ENCODE measurements around the gene MAGI2. TPM values are rescaled to one million over a fixed set of nuclear protein-coding genes. Genes with fewer than 3 reads are reported as not detected.
A peak's percentile ranks its signal among the peaks of the same experiment; 100 is the strongest.

The MAGI2 gene
- total and polyA plus RNA-seq, 2 donors (not counting 3 experiments of a cell fraction or from before 2014, with no cell fraction given) = 0.28 to 6.0 TPM

- DNase-seq (ENCODE audit: low read depth, low spot score) (peak; percentile 81), FAIRE-seq (peak; percentile 95)
- Histone ChIP-seq H2AFZ (ENCODE audit: low read depth, low read length) (peak overlapping the region; percentile 73), H3K9ac (replicated peaks; ENCODE audit: extremely low read depth, insufficient read depth, low read length) (no peak overlapping the region), H3K9me3 (replicated peaks; ENCODE audit: control insufficient read depth, insufficient read depth, low read length) (no peaks in the 10 kb centered on the region), H3K27me3 (ENCODE audit: control insufficient read depth in 2 of 2, insufficient read depth in 2 of 2, low read length in 2 of 2) (no peaks in the 10 kb centered on the region), H3K4me2 (ENCODE audit: insufficient read depth, low read length) (peak overlapping the region; percentile 58), H3K9me1 (replicated peaks; ENCODE audit: control insufficient read depth, extremely low read depth, insufficient read depth, low read length) (no peaks in the 10 kb centered on the region), H3K36me3 (ENCODE audit: control insufficient read depth in 2 of 2, extremely low read depth in 1 of 2, insufficient read depth in 2 of 2, low read length in 2 of 2) (no peaks in the 10 kb centered on the region), H3K4me3 (replicated peaks in 1 of 3; ENCODE audit: insufficient read depth in 1 of 3, low read depth in 1 of 3, low read length in 3 of 3) (no peak overlapping the region), H3K79me2 (ENCODE audit: control insufficient read depth, insufficient read depth, low read length) (no peaks in the 10 kb centered on the region), H4K20me1 (replicated peaks; ENCODE audit: control insufficient read depth, extremely low read depth, insufficient read depth, low read length) (no peaks in the 10 kb centered on the region), H3K4me1 (ENCODE audit: control insufficient read depth, extremely low read depth, insufficient read depth, low read length) (peaks cover 20% of the 10 kb centered on the region), H3K27ac (ENCODE audit: insufficient read depth, low read depth, low read length) (peak overlapping the region; percentile 40)
- TF ChIP-seq JUN (IDR thresholded peaks at IDR 0.05; ENCODE audit: borderline replicate concordance, insufficient read depth, insufficient read length, low read depth) = peak; percentile 36
- peak; percentile 74 for TF ChIP-seq FOS (IDR thresholded peaks at IDR 0.05; ENCODE audit: borderline replicate concordance, insufficient read depth, low read length)
- no peak for TF ChIP-seq POLR2A (IDR thresholded peaks at IDR 0.05; ENCODE audit: low read depth, low read length)
- dilution Hi-C loops (cut with MboI; ENCODE audit: extremely low pct_ligation_motif_present, low sequenced_read_pairs) (no loop called here), intact Hi-C loops (cut with micrococcal nuclease) (no loop called here)
- POLR2A ChIA-PET = no interaction called here
- CTCF ChIA-PET = interaction anchor here (0.9 to 1.4 kb wide), 2 partner anchors 8 to 14 kb away, joined by 3 to 6 read pairs; no protein-coding TSS in a partner anchor
- no TSS peak for BruUV-seq (replicated peaks)
These were observed 1174.4 kb downstream of the MAGI2 start for GRCh38 chr7:78279032-78279431.

DNA sequence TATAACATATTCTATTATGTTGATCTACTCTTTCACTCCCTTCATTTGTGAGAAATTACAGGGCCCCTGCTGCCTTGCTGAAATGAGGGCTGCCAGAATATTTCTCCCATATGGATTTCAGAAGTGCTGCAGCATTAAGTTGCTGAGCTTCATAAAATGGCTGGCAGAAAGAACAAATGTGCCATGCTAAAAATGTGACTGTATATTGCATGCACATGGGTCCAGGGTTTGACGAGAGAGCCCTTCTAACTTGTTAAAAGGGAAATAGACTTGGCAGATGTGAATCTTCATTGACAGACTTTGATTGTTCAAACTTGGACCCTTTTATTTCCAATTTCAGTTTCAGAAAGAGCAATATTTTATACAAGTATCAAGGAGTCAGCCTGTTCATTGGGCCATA is 1186.3 kb downstream of the MAGI2 start:
- H3K9me3 ChIP-seq (replicated peaks; ENCODE audit: control insufficient read depth, insufficient read depth, low read length) = no peaks in the 10 kb centered on the region
- DNase-seq (ENCODE audit: low read depth, low spot score) = no peak

More for the DNA sequence above, 1186.3 kb downstream of the MAGI2 start:
- intact Hi-C loops (cut with micrococcal nuclease) = no loop called here
- Histone ChIP-seq H3K27ac (ENCODE audit: insufficient read depth, low read depth, low read length) (no peak overlapping the region), H3K36me3 (ENCODE audit: control insufficient read depth in 2 of 2, extremely low read depth in 1 of 2, insufficient read depth in 2 of 2, low read length in 2 of 2) (no peaks in the 10 kb centered on the region), H4K20me1 (replicated peaks; ENCODE audit: control insufficient read depth, extremely low read depth, insufficient read depth, low read length) (no peaks in the 10 kb centered on the region), H2AFZ (ENCODE audit: low read depth, low read length) (no peak overlapping the region), H3K4me2 (ENCODE audit: insufficient read depth, low read length) (no peak overlapping the region), H3K9ac (replicated peaks; ENCODE audit: extremely low read depth, insufficient read depth, low read length) (no peak overlapping the region), H3K79me2 (ENCODE audit: control insufficient read depth, insufficient read depth, low read length) (no peaks in the 10 kb centered on the region), H3K4me1 (ENCODE audit: control insufficient read depth, extremely low read depth, insufficient read depth, low read length) (no peaks in the 10 kb centered on the region), H3K4me3 (replicated peaks in 1 of 3; ENCODE audit: insufficient read depth in 1 of 3, low read depth in 1 of 3, low read length in 3 of 3) (no peak overlapping the region), H3K9me1 (replicated peaks; ENCODE audit: control insufficient read depth, extremely low read depth, insufficient read depth, low read length) (no peaks in the 10 kb centered on the region), H3K27me3 (ENCODE audit: control insufficient read depth in 2 of 2, insufficient read depth in 2 of 2, low read length in 2 of 2) (peaks cover 0 to 2% of the 10 kb centered on the region in 2 experiments)
- dilution Hi-C loops (cut with MboI; ENCODE audit: extremely low pct_ligation_motif_present, low sequenced_read_pairs) = no loop called here
- CTCF ChIA-PET = no interaction called here
- POLR2A ChIA-PET = no interaction called here
- BruUV-seq (replicated peaks) = no TSS peak
- FAIRE-seq = no peak
- TF ChIP-seq EZH2 (IDR thresholded peaks at IDR 0.05; ENCODE audit: borderline replicate concordance, low read depth, low read length, severe bottlenecking) = no peak
- TF ChIP-seq MYC (IDR thresholded peaks at IDR 0.05; ENCODE audit: low read depth, low read length) = no peak
- no peak for TF ChIP-seq JUN (IDR thresholded peaks at IDR 0.05; ENCODE audit: borderline replicate concordance, insufficient read depth, insufficient read length, low read depth)
- TF ChIP-seq POLR2A (IDR thresholded peaks at IDR 0.05; ENCODE audit: low read depth, low read length) = no peak
- TF ChIP-seq POLR2AphosphoS5 (IDR thresholded peaks at IDR 0.05; ENCODE audit: insufficient read depth, low read depth, low read length) = no peak
- TF ChIP-seq FOS (IDR thresholded peaks at IDR 0.05; ENCODE audit: borderline replicate concordance, insufficient read depth, low read length) = no peak
- TF ChIP-seq, protein P1, sequence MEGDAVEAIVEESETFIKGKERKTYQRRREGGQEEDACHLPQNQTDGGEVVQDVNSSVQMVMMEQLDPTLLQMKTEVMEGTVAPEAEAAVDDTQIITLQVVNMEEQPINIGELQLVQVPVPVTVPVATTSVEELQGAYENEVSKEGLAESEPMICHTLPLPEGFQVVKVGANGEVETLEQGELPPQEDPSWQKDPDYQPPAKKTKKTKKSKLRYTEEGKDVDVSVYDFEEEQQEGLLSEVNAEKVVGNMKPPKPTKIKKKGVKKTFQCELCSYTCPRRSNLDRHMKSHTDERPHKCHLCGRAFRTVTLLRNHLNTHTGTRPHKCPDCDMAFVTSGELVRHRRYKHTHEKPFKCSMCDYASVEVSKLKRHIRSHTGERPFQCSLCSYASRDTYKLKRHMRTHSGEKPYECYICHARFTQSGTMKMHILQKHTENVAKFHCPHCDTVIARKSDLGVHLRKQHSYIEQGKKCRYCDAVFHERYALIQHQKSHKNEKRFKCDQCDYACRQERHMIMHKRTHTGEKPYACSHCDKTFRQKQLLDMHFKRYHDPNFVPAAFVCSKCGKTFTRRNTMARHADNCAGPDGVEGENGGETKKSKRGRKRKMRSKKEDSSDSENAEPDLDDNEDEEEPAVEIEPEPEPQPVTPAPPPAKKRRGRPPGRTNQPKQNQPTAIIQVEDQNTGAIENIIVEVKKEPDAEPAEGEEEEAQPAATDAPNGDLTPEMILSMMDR (IDR thresholded peaks at IDR 0.05; ENCODE audit: extremely low read depth in 1 of 2, insufficient read depth in 1 of 2, low read depth in 1 of 2, low read length in 2 of 2) = no peak
- TF ChIP-seq, protein P2, sequence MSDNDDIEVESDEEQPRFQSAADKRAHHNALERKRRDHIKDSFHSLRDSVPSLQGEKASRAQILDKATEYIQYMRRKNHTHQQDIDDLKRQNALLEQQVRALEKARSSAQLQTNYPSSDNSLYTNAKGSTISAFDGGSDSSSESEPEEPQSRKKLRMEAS (IDR thresholded peaks at IDR 0.05; ENCODE audit: insufficient read depth, insufficient read length) = no peak
- TF ChIP-seq GATA2 (IDR thresholded peaks at IDR 0.05; ENCODE audit: insufficient read depth, insufficient read length, low read depth, low read length) = no peak
